Body of pancreas (tissue), 4 donors: ENCODE data around the gene CFAP299. TPM values are rescaled to one million over a fixed set of nuclear protein-coding genes. Genes with fewer than 3 reads are reported as not detected.

Source experiments
- ATAC-seq: fragments of 150-250 bp; one replicate; pipeline ENCODE4 v1.9.1; 2016
- DNase-seq, 4 donors: peaks; one replicate each; pipeline ENCODE4 v3.0.0-alpha.2; 2019
- H3K27ac ChIP-seq, 4 donors: fragments of 200-600 bp; sonication (generic); 1 replicate in 3 of 4; 2 replicates in 1 of 4; pipeline versions ENCODE4 v1.5.1 to v1.6.1; 2016 to 2019; ENCODE audit warnings: mild to moderate bottlenecking in 1 of 4, mixed read lengths in 1 of 4, moderate library complexity in 1 of 4
- H3K27me3 ChIP-seq, 2 donors: fragments of 200-600 bp; sonication (generic); one replicate each; pipeline ENCODE4 v1.6.0; 2016; ENCODE audit warnings: mild to moderate bottlenecking in 1 of 2
- H3K36me3 ChIP-seq, 2 donors: fragments of 200-600 bp; sonication (generic); replicated peaks in 1 of 2; 2 replicates each; pipeline ENCODE4 v1.5.1; 2016; ENCODE audit warnings: low read depth in 2 of 2; ENCODE audit not compliant: insufficient read depth in 1 of 2
- H3K4me1 ChIP-seq: fragments of 200-600 bp; sonication (generic); one replicate; pipeline ENCODE4 v1.6.0; 2016
- H3K4me3 ChIP-seq, 2 donors: fragments of 200-600 bp; sonication (generic); 1 replicate in 1 of 2; 2 replicates in 1 of 2; pipeline ENCODE4 v1.5.1; 2016 to 2019
- H3K9me3 ChIP-seq, 3 donors: fragments of 200-600 bp; sonication (generic); 1 replicate in 2 of 3; 2 replicates in 1 of 3; pipeline ENCODE4 v1.5.1; 2016
- CTCF ChIP-seq, 7 experiments: fragments of 450-650 bp in 4 of 7; fragments of 200-600 bp in 3 of 7; sonication (generic) in 3 of 7; IDR thresholded peaks; one replicate each; pipeline ENCODE4 v1.5.1; 2016 to 2019; ENCODE audit warnings: antibody characterized with exemption in 7 of 7
- POLR2A ChIP-seq, 3 donors: fragments of 450-650 bp; IDR thresholded peaks; one replicate each; pipeline ENCODE4 v1.6.1; 2016; ENCODE audit warnings: antibody characterized with exemption in 3 of 3, mild to moderate bottlenecking in 2 of 3
- WGBS, 2 donors: methylation state at CpG; one replicate each; pipeline ENCODE4 v1.1.5; 2017; 5-methylcytosine and 5-hydroxymethylcytosine counted together
- intact Hi-C: fragments of 100-400 bp; cut with DNase I; formaldehyde crosslinking; loops from one replicate; pipeline ENCODE4 v1.15.1; 2023
- total RNA-seq, 2 donors: library from RNA; depleted of rRNA; stranded (reverse); fragments of >200 nt; gene quantifications; one replicate each; pipeline ENCODE4 v1.1.0, GENCODE V29; 2016

Gene CFAP299
- total RNA-seq, 2 donors from 2014 or later, result not detected

- Histone ChIP-seq H3K27me3 (no peaks in the 10 kb centered on the region), H3K36me3 (no peaks in the 10 kb centered on the region), H3K4me3 (no peak overlapping the region), H3K27ac (no peak overlapping the region), H3K9me3 (no peaks in the 10 kb centered on the region), H3K4me1 (no peaks in the 10 kb centered on the region)
- TF ChIP-seq CTCF (IDR thresholded peaks at IDR 0.05), result no peak
- TF ChIP-seq POLR2A (IDR thresholded peaks at IDR 0.05), result no peak
- ATAC-seq (no peak), DNase-seq (no peak)
- 15% methylated on average over 1 of the region's 1 CpG for WGBS, 2 donors
- intact Hi-C loops, result no loop called here
Measured at GRCh38 chr4:80307183-80307735, 28.3 kb upstream of the CFAP299 start.

- no peak overlapping the region for H3K4me3 ChIP-seq
Measured at GRCh38 chr4:80307774-80308465, 27.6 kb upstream of the CFAP299 start.

GRCh38 chr4:80308466-80308822 lies 27.1 kb upstream of the CFAP299 start:
- TF ChIP-seq POLR2A (IDR thresholded peaks at IDR 0.05), result no peak
- TF ChIP-seq CTCF (IDR thresholded peaks at IDR 0.05), result no peak
- Histone ChIP-seq H3K4me1 (no peaks in the 10 kb centered on the region), H3K27ac (no peak overlapping the region), H3K27me3 (no peaks in the 10 kb centered on the region), H3K9me3 (no peaks in the 10 kb centered on the region), H3K36me3 (no peaks in the 10 kb centered on the region), H3K4me3 (no peak overlapping the region)
- WGBS, 2 donors, result 47 to 50% methylated on average over 4 of the region's 4 CpGs
- intact Hi-C loops, result no loop called here
- DNase-seq (no peak), ATAC-seq (no peak)

More at GRCh38 chr4:80307774-80308465, 27.6 kb upstream of the CFAP299 start:
- Histone ChIP-seq H3K4me1 (no peaks in the 10 kb centered on the region), H3K9me3 (no peaks in the 10 kb centered on the region), H3K36me3 (no peaks in the 10 kb centered on the region), H3K27me3 (no peaks in the 10 kb centered on the region), H3K27ac (no peak overlapping the region)
- TF ChIP-seq POLR2A (IDR thresholded peaks at IDR 0.05) (no peak), CTCF (IDR thresholded peaks at IDR 0.05) (no peak)
- WGBS, 2 donors, result 20 to 23% methylated on average over 10 of the region's 10 CpGs
- peak in 1 of 4 donors; percentile 10 for DNase-seq
- intact Hi-C loops, result no loop called here
- no peak for ATAC-seq

GRCh38 chr4:80309294-80310004 lies 26.1 kb upstream of the CFAP299 start:
- intact Hi-C loops, result no loop called here
- H3K27me3 ChIP-seq, result no peaks in the 10 kb centered on the region
- H3K9me3 ChIP-seq, result no peaks in the 10 kb centered on the region
- TF ChIP-seq POLR2A (IDR thresholded peaks at IDR 0.05) (no peak), CTCF (IDR thresholded peaks at IDR 0.05) (no peak)
- no peaks in the 10 kb centered on the region for H3K4me1 ChIP-seq
- no peaks in the 10 kb centered on the region for H3K36me3 ChIP-seq
- no peak overlapping the region for H3K27ac ChIP-seq
- ATAC-seq (no peak), DNase-seq (no peak)
- H3K4me3 ChIP-seq, result no peak overlapping the region
- WGBS, 2 donors, result 35 to 44% methylated on average over 5 of the region's 5 CpGs
